ENCODE results near the gene RANBP3.
A peak's percentile ranks its signal among the peaks of the same experiment; 100 is the strongest.

Gene RANBP3

DNA sequence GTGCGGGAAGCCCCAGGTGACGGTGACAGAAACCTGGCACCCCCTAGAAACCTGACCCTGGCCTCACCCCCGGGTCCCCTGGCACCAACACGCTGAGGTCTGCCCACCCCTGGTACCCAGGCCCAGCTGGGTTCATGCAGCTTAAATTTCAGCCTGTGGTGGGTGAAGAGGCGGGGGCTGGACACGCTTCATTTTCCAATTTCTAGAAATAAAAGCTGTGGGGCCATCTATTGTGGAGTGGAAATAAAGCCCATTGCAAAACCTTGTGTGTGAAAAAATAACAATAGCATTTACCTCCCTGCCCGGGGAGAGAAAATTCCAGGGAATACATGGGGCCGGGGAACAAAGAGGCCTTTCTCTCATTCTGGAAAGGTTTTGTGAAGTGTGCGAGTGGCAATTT is 100.1 kb downstream of the RANBP3 start:
- DNase-seq, result no peak

DNA sequence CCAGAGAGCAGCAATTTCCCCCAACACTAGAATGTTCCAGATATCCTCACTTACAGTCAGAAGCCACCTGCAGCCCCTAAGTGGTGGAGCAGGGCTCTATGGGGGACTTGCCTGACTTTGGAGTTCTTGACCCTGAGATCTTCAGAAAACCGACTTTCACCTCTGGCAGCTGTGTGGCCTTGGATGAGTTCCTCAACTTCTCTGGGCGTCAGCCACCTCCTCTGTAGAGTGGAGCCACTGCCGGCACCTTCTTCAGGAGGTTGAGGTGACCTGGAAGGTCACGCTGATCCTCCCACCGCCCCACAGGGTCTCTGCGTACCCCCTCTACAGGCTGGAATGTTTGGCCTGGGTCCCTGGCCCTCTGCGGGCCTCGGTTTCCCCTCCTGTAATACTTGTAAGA is 100.5 kb downstream of the RANBP3 start:
- no peak for DNase-seq

DNA sequence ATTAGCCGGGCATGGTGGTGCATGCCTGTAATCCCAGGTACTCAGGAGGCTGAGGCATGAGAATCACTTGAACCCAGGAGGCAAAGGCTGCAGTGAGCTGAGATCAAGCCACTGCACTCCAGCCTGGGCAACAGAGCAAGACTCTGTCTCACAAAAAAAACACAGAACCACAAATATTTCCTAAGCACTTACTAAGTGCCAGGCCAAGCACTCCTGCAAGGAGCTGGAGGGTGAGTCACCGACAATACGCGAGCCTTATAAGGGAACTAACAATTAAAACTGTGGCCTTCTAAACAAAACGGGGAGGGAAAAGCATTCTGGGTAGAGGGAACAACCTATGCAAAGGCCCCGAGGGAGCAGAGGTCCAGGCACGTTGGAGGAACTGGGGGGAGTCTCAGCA is 103.4 kb downstream of the RANBP3 start:
- peak; percentile 22 for DNase-seq

DNA sequence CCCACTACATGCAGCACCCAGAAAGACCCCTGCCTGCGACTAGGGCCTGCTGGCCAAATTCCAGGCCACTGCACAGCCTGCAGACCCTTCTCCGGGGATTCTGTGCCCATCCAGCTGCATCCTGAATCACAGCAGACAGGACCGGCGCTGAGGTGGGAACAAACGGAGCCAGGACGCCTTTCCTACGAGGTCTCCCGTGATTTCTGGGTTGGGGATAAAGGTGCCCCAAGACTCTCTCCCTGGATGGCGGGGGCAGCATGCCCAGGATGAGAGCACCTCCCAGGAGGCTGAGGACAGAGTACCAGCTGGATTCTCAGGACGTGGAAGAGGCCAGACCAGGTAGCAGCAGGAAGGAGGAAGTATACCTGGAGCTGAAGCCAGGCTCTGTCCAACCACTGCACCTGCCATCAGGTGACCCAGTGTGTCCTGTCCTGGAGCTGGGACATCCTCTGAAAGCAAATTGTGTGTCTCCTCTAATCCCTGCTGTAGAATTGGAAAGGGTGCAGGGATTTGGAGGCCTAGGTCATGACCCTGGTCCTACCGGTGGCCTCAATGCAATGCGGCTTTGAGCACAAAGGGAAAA is 104.2 kb downstream of the RANBP3 start:
- no peak for DNase-seq

DNA sequence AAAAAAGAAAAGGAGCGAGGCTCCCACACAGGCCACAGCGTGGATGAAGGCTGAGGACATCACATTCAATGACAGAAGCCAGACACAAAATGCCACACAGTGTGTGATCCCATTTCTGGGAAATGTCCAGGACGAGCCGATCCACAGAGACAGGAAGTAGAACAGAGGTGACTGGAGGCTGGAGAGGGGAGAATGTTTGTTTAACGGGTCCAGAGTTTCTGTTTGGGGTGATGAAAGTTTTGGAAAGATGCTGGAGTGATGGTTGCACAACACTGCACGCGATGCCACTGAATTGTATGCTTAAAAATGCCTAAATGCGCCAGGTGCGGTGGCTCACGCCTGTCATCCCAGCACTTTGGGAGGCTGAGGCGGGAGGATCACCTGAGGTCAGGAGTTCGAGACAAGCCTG is 107.0 kb downstream of the RANBP3 start:
- no peak for DNase-seq

DNA sequence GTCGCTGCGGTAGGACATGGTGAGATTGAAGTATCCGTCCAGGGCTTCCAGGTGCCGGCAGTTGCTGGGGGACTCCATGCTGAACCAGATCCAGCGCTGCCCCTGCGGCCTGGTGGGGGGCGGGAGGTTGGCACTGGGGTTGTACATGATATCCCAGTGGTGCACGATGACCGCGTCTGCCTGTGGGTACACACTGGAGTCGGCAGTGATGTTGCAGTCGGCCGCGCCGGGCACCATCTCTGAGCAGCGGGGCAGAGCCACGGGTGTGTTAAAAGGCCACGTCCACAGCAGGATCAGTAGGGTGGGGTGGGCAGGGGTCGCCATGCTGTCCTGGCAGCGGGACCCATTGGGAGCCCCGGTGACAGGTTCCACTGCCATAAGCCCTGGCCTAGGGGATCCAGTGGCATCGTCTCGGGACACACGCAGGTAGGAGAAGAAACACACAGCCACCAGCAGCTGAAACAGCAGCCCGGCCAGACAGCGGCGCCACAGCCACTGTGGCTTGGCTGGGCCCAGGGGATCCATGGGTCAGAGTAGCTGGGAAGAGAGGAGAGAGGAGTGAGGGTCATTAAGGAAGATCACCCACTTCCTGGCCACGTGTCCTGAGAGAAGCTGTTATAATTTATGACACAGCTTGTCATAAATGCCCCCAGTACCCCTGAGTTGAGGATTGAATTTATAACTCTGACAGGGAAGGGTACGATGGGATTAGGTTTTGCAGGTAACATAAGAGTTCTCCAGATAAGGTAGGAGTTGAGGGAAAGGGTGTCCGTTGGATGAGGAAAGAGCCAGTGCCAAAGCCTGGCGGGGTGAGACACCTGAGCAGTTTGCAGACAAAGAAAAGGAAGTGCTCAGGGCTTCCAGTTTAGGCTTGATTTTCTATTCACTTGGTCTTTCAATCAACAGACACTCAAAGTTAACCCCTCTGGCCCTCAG is 110.5 kb downstream of the RANBP3 start:
- DNase-seq, result no peak

All from NCI-H226 (cell line).